ENCODE measurements around the gene REXO4.
"Not testable (repeated sequence)": the region's sequence is repeated elsewhere in the genome, so short reads cannot be mapped to it uniquely, and the experiment has no call there.

The REXO4 gene

DNA sequence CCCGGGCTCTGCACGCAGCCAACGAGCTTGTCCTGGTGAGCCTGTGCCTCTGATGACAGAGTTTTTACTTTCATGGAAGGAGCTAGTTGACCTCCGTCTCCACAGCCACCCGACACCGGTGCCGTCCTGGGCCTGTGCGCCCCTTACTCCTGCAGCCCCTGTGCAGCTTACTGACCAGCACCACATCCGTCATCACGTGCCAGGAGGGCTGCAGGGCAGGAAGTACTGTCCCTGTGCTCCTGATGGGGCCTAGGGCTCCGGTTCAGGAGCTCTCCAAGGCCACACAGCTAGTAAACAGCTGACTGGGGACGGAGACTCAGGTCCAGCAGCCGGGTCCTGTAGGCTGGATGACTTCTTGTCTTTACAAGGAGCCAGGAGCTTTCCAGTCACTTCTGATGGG lies 31.5 kb downstream of the REXO4 start:
- no peak for FAIRE-seq

DNA sequence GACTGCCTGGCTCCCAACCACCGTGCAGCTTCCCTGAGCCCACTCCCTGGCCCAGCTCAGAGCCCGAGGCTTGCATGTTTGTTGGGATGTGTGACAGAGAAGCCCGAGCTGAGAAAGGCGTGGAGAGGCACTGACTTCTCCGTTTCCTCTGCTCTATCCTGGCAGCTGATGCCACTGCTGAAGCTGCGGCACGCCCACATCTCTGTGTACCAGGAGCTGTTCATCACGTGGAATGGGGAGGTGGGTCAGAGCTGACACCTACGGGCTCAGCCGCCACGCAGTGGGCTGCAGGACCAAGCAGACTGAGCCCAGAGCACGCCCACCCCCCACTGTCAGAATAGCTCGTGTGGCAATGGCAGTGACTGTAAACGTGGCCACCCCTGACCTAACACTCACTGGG lies 32.4 kb downstream of the REXO4 start:
- FAIRE-seq, result no peak

DNA sequence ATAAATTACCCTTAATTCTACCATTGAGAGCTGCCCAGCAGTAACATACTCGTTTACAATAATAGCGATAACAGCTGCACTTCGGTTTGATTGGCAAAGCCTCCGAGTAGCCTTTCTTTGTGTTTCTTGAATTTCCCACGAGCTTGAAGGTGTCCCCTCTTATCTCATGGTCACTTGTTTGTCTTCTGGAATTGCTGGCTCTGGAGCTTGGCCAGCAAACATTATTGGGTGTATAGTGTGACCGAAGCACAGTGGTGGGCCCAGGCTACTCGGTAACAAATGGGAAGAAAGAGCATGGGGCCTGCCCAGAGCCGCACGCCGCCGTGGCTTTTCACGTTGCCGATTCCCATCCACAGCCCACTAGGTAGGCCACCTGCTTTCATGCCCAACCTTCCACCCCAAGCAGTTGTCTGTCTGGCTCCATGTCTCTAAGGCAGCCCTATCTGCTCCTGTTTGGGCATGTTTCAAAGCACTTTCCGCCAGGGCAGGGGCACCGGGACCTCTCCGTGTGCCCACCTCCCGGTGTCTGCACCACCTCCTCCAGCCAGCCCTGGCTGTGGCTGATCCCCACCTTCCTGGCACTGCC lies 33.0 kb downstream of the REXO4 start:
- no peak for FAIRE-seq

DNA sequence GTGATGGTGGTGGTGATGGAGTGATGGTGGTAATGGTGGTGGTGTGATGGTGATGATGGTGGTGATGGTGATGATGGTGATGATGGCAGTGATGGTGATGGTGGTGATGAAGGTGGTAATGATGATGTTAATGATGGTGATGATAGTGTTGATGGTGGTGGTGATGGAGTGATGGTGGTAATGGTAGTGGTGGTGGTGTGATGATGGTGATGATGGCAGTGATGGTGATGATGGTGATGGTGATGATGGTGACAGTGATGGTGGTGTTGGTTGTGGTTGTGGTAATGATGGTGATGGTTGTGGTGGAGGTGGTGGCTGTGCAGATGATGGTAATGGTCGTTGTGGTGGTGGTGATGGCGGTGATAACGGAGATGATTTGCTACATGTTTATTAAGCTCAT lies 34.4 kb downstream of the REXO4 start:
- no peak for FAIRE-seq

DNA sequence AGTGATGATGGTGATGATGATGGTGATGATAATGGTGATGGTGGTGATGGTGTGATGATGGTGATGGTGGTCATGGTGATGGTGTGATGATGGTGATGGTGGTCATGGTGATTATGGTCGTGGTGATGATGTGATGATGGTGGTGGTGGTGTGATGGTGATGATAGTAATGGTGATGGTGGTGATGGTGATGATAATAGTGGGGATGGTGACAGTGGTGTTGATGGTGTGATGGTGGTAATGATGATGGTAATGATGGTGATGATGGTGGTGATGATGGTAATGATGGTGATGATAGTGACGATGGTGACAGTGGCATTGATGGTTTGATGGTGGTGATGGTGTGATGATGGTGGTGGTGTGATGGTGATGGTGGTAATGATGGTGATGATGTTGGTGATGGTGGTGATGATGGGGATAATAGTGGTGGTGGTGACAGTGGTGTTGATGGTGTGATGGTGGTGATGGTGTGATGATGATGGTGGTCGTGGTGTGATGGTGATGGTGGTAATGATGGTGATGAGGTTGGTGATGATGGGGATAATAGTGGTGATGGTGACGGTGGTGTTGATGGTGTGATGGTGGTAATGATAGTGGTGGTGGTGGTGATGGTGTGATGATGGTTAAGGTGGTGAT lies 35.2 kb downstream of the REXO4 start:
- FAIRE-seq, result no peak

DNA sequence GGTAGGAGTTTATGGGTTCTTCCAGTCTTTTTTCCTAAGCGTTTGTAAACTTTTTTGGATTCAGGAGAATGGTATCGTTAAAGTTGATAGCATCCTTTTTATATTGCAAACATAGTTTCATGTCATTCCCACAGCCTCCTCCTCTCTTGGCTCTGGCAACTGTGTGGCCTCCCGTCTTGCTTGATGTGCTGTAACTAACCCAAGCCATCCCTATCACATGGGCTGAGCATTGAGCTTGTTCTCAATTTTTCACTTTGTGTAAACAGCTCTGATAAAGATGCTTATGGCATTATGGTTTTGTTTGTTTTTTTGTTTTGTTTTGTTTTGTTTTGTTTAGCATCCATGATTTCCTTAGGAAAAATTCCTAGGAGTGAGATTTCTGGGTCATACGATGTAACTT lies 37.1 kb downstream of the REXO4 start:
- no peak for FAIRE-seq

DNA sequence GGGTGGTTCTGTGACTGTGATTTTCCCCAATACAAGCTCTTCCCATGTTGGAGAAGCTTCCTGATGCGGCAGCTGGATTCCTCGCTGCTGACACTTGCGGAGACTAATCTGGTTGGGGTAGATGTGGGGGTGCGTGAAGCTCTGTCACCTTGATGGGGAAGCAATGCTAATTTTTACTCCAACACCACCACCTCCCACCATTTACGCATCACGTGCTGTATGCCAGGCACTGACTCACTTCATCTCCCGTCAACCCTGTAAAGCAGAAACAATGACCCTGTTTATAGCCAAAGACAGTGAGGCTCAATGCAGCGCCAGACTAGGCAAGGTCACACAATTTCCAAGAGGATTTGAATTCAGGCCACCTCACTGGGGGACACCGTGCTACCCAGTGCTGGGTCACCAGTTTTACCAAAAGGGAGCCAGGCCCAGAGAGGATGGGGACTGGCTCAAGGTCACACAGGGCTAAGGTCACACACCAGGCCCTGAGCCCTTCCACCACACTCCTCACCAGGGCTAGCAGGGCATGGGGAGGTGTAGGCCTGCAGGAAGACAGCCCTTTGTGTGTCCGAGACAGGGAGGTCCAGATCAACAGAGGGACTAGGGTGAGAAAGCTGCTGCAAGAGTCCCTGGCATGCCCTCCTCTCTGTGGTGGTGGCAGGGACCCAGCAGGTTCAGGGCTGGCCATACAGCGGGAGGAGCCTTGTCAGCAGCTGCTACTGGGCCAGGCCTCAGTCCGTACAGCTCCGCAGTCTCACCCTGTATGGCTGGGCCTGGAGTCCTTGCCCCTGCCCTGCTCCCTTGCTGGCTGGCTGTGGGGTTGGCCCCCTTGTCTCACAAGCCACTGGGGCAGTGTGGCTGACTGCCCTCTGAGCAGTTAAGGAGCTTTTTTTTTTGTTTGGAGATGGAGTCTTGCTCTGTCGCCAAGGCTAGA lies 38.4 kb downstream of the REXO4 start:
- FAIRE-seq, result no peak

DNA sequence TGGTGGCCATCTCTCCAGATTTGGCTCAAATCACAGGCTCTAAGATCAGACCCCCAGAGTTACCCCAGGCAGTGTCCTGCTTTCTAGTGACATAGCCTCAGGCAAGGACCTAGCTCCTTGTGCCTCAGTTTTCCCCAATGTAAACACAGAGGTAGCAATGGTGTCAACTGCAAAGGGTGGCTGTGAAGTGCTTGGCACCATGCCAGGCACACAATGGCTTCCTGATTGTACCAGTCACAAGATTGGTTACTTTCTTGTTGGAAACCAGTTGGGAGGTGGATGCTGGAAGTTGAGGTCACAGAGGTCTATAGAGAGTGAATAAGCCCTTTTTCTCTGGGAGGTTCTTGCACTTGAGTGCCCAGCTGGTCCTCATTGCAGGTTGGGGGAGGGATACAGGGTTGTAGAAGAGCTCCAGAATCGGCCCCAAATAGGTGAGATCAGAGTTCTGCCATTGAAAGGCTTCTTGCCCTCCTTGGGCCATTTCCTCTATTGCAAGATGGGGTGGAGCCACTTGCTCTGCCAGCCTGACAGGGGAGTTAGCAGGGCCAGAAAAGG lies 39.3 kb downstream of the REXO4 start:
- FAIRE-seq, result no peak

DNA sequence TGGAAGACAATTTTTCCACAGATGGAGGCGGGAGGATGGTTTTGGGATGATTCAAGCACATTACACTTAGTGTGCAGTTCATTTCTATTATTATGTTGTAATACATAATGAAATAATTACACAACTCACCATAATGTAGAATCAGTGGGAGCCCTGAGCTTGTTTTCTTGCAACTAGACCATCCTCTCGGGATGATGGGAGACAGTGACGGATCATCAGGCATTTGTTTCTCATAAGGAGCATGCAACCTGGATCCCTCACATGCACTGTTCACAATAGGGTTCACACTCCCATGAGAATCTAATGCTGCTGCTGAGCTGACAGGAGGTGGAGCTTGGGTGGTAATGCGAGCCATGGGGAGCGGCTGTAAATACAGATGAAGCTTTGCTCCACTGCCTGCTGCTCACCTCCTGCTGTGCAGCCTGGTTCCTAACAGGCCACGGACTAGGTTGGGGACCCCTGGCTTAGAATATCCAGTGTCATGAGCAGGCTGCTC lies 40.0 kb downstream of the REXO4 start:
- FAIRE-seq, result no peak

DNA sequence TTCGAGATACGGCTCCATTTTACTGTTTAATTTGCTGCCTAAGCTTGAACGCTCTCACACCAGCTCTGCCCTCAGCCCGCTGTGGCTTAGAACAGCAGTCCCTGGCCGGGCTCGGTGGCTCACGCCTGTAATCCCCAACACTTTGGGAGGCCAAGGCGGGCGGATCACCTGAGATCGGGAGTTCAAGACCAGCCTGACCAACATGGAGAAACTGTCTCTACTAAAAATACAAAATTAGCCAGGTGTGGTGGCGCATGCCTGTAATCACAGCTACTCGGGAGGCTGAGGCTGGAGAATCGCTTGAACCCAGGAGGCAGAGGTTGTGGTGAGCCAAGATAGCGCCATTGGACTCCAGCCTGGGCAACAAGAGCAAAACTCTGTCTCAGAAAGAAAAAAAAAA lies 40.5 kb downstream of the REXO4 start:
- FAIRE-seq, result not testable (repeated sequence)

DNA sequence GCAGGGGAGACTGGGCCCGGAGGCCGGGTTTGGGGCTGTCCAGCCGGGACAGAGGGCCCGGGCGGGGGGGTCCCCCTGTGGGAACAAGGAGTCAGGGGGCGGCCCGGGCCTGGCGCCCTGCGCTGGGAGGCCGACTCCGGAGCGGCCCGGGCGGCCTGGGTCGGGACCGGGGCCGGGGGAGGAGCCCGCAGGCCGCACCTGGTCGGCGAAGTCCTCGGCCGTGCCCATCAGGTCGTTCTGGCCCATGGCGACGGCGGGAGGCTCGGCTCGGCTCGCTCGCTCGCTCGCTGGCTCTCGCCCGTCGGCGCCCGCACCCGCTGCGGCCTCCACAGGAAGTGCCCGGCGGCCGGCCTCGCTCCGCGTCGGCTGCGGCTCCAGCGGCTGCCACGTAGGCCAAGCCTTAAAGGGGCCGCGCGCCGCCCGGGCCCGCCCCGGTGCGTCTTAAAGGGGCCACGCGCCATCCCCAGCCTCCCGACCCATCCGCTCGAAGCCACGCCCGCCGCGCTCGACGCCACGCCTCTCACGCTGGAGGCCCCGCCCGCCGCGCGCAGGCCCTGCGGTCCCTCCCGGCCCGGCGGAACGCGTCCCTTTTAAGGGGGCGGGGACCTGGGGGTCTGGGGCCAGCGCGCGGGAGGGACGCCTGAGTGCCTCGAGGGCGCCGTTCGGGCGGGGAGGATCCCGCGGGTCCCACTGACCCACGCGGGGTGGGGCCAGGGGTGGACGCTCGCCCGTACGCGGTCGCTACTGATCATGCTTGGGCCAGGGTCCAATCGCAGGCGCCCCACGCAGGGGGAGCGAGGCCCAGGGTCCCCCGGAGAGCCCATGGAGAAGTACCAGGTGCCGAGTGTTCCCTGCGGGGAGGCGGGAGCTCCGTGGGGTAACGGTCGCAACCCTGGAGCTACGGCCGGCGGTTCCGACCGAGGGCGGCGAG lies 41.8 kb downstream of the REXO4 start, which contains the start of the genes STKLD1 and SURF4:
STKLD1 (plus strand) TSS at position 643 of the 931 bp plus-strand sequence; CDS start at position 751, 108 bp downstream.
SURF4 (minus strand) TSS at position 337 of the 931 bp plus-strand sequence; CDS start at position 246, 91 bp downstream.
- no peak for FAIRE-seq

DNA sequence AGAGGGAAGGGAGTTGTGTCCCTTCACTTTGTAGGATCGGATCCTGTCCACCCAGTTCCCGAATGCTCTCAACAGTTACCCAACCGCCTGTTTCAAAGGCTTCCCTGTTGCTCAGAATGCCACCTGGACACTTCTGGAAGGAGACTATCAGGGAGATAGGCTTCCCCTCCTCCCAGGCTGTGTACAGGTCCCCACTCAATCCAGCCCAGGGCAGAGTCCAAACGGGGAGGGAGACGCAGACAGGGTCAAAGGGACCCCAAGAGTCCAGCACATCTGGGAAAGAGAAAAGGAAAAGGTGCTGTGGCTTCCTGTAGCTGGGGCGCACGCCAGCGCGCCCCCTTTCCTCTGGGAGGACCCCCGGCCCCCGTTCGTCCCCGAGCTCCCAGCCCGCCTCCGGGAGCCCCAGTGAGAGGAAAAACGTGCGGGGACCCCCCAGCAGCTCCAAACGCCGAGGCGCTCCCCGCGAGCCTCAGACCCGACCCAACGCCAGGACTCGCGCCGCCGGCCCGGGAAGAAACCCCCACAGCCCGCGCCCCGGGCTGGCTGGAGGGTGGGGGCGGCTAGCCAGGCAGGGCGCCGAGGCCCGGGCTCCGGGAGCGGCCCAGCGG lies 42.6 kb downstream of the REXO4 start:
- FAIRE-seq, result no peak

DNA sequence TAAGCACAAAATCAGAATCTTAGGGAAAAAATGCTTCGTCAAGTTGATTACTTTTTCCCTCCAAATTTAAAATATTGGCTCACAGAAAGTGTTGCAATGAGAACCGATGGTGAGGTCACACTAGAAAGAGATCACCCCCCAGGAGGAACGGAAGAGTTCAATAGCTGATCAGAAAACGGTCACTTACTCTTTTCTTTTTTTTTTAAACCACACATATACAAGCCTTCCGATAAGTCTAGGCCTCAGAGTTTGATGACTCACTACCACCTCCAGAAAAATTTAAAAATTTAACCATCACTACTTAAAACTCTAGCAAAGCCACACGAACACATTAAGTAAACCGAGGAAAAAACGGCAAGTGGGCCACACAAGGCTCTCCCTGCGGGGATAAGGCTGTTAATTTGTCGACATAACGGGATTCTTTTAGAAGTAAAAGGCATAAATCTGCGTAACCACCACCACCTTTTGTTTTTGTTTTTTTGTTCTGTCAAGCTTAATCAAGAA lies 43.1 kb downstream of the REXO4 start:
- FAIRE-seq, result no peak

DNA sequence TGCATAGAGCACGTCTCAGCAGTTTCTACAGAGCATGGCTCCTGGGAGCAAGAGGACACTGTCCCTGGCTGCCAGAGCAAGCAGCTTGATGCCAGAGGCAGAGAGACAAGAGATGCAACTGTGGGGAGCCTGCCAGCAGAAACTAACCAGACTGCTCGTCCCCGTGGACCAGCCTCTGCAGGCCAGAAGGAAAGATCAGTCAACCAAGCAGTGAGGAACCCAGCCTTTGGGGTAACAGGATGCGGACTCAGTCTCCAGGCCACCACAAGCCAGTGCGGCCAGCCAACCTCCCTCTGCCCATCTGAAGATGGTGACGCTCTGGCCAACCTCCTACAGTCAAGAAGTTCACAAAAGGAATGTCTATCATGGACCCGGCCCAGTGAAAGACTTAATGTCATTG lies 45.7 kb downstream of the REXO4 start:
- FAIRE-seq, result no peak

DNA sequence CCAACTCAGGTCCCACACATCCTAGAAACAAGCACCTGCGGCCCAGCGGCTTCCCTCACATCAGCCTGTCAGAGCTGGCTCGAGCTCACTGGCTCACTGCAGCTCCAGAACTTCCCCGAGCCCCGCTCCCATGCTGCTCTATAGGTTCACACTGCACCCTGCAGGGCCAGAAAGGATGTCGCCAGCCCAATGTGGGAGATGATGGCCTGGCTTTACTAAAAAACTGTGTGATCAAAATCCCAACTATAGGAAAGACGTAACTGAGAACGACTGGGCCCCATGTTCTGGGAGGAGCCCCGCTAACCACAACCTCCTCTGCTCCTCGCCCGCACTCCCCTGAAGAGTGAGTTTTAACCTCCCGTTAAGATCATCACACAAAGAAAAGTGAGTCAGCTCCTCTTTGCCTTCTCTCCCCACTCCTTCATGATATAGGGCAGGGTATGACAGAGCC lies 46.5 kb downstream of the REXO4 start:
- FAIRE-seq, result no peak

DNA sequence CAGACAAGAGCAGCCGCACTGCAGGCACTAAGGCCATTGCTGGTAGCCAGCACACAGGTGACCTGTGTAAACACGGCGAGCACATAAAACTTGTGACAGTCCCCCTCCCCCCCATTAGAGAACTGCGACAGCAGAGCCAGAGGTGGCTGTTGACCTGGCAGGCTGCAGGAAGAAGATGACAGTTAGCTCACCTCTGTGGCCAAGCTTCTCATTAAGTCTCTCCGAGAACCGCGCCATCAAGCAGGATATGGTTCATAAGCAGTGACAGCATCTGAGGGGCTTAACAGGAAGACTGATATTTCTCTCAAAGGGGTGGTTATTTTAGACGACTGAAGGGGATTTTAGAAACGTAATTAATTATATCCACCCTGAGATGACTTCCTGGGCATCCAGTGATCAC lies 47.1 kb downstream of the REXO4 start:
- no peak for FAIRE-seq

DNA sequence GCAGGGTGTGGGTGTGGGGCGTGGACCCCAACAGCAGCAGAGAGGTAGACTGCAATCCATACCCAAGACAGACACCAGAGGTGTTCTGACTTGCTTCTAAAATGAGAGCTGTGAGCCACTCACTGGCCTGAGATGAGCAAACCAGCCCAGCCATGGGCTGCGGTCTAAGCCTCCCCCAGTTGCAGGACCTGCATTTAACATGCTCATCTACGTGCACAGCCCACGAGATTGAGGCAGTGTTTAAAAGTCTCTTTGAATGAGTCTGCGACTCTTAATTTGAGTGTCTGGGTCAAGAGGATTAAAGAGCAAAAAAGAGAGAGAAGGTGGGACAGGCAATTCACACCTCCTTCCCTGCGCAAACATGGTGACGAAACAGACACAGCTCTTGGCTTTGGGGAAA lies 47.9 kb downstream of the REXO4 start:
- no peak for FAIRE-seq

DNA sequence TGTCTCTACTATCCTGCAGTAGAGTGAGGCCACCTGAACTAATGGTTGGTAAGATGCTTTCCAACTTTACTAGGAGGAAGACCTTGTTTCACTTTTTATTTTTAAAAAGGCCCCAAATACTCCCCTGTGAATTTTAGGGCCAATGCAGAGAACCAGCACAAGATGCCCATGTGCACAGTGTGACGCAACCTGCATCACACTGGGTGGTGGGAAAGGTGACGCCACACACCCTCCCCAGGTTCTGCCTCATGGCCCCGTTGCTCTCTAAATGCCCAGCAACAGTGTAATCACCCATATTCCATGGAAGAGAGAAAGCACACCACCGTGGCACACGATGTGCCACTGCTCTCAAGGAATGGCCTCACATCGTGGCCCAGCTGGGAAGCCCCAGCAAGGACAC lies 48.4 kb downstream of the REXO4 start:
- no peak for FAIRE-seq

DNA sequence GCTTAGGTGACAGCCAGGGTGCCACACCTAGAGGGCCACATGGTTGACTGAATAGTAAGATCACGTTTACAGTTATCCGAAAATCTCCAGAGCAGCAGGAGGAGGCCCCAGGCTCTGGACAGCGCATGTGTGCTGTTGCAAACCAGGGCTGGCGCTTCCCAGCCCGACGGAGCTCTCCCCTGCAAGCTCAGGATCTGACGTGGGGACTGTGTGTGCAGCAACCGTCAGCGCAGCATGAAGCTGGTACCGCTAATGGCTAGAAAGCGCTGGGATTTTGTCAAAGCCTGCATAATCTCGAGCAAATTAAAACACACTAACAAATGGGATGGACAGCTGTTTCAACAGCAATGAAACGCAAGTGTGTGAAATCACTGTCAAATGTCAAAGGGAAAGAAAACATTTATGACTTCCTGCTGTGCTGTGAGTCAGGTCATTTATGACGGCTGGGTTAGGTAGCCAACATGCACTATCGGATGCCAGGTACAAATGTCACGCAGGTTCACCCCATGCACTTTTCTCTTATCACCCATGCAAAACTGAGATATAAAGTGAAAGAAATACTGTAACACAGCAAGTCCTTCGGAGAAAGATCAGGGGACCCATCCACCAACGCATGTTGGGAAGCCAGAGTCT lies 49.4 kb downstream of the REXO4 start:
- no peak for FAIRE-seq

DNA sequence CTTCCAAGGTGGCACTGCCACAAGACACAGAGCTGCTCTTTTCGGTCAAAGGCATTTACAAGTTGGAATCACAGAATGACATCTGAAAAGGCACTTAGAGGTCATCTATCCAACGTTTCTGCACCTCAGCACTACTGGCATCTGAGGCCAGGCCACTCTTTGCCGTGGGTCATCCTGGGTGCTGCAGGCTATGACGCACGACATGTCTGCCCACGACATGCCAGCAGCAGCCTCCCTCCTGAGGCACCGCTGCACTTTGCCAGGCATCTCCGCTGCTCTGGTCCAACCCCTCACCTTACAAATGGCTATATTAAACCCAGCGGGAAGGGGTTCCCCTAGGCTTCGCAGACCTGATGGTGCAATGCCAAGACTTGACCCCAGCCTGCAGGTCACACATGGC lies 50.0 kb downstream of the REXO4 start:
- FAIRE-seq, result no peak

DNA sequence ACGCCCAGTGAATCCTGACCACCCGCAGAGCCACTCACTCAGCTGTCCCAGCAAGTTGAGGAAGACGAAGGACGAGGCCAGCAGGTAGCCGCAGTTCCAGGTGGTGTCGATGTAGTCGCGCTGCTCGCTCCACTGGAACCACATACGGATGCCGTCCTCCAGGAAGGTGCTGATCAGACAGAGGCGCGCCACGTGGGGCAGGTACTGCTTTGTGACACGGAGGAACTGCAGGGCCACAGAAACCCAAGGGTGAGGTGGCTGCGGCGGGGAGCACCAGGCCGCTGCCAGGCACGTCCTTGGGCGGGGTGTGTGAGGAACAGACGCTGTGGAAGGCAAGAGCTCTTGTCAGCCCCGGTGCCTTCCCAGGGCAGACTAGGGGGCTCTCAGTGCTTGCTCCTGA lies 50.6 kb downstream of the REXO4 start:
- no peak for FAIRE-seq

Data from A204.1 (cell line).